ENCODE measurements around the gene TGFBR3.

TGFBR3 gene

DNA sequence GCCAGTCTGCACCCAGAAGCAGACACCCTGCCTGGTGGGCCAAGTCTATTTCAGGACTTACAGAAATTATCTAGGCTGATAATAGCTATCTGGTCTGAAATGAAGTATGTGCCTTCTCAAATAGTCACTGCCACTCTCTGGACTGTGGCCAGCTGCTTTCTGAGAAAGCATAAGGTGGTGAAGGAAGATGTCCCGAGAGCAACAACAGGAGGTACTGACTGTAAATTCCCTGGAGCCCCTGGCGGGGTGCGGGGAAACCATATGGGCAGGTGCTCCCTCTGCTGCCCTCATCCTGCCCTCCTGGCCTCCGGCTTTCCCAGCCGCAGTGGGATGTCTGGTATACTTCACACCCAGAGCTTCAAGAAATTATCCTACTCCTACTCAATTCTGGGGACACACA lies 86.8 kb downstream of the TGFBR3 start:
- DNase-seq (ENCODE audit: low read depth), result no peak

- no peak for DNase-seq (ENCODE audit: low read depth)
Measured at GRCh38 chr1:91798740-91799139, 87.2 kb downstream of the TGFBR3 start.

DNA sequence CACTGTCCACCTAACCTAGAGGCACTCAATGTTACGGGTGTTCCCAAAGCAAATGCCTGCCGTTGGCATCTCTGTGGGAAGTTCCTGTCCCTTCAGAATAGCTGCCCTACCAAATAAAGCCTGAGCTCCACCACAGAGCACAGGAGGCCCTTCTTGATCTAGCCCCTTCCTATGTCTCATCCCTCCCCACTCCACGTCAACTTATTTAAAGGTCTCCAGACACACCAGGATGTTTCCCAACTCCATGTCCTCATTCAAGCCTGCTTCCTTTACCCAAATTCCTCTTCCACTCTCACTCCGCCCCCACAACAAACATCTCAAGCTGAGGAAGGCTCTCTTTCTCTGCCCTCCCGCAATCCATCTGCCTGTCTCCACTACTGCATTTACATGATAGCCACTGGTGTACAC lies 87.7 kb downstream of the TGFBR3 start:
- no peak for DNase-seq (ENCODE audit: low read depth)

DNA sequence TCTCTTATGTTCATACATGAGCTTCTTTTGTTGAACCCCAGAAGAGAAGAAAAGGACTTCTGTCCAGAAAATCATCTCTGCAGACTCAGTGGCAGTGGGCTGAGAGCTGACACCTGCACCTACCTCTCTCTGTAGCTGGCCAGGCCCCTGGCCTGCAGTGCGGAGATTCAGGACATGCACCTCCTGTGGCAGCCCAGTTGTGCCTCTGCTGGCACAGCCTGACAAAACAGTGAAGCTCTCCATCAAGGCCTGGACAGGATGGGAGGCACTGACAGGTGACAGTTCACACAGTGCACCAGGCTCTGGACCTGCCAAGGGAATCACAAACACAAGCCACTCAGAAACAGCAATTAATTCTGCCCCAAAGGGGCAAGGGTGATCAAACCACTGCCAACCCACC lies 88.8 kb downstream of the TGFBR3 start:
- no peak for DNase-seq (ENCODE audit: low read depth)

- no peak for DNase-seq (ENCODE audit: low read depth)
Measured at GRCh38 chr1:91796390-91796654, 89.6 kb downstream of the TGFBR3 start.

GRCh38 chr1:91795591-91796389 lies 90.2 kb downstream of the TGFBR3 start:
- DNase-seq (ENCODE audit: low read depth), result no peak

DNA sequence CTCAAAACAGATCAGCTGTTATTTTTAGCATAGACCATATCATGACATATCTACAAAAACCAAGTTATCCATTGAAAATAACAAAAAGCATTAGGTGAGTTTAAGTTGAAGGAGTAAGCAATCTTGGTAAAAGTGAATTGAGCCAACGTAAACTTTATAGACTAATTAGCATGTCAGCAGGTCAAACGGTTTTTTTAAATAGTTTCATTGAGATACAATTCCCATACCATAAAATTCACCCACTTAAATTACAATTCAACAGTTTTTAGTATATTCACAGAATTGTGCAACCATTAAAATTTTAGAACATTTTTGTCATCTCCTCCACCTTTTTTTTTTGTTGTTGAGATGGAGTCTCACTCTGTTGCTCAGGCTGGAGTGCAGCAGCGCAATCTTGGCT lies 92.1 kb downstream of the TGFBR3 start:
- no peak for DNase-seq (ENCODE audit: low read depth)

DNA sequence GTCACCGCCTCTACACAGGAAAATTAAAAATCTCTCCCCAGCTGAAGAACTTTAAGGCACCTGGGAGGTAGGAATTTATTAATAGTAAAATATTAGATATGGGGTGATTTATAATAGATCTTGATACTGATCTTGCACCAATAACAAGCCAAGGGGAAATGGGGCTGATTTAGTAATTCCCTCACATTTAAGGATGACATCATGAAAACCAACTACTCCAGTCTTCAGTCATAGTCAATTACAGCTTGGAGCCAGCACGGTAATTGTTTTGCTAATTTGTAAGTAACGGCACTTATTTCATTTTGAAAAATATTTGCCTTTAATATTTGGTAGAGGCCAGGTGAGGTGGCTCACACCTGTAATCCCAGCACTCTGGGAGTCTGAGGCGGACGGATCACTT lies 92.8 kb downstream of the TGFBR3 start:
- no peak for DNase-seq (ENCODE audit: low read depth)

- no peak for DNase-seq (ENCODE audit: low read depth)
Measured at GRCh38 chr1:91792489-91793071, 93.4 kb downstream of the TGFBR3 start.

DNA sequence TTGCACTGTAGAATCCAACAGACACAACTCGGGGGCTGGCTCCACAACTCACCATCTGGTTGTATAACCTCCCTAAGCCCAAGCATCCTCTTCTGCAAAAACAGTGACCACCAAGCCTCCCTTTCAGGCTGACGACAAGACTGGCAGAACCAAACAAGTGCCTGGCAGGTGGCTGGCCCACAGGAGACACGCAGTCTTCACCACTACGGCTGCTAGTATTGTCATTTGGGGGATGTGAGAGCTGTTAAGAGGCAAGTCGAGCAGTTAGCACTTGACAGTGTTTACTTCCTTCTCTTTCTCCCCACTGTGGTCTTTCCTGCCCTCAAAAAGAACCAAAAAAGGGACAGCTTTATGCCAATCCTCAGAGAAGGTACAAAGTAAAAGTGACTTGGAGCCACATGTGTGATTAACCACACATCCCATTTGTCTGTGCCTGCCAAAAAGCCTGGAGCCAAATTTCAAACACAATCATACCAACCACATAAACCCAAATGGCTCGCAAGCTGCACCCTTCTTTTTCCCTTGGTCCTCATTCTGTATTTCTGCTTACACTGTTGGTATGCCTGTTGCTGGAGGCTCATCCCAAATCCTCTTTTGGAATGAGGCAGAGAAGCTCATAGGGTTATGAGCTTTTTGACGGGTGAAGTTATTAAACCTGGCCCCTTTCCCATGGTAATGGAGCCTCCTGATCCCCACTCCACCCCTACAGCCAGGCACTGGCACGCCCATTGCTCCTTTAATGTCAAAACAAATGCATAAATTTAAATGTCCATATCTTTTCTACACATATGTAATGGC lies 94.1 kb downstream of the TGFBR3 start:
- no peak for DNase-seq (ENCODE audit: low read depth)

DNA sequence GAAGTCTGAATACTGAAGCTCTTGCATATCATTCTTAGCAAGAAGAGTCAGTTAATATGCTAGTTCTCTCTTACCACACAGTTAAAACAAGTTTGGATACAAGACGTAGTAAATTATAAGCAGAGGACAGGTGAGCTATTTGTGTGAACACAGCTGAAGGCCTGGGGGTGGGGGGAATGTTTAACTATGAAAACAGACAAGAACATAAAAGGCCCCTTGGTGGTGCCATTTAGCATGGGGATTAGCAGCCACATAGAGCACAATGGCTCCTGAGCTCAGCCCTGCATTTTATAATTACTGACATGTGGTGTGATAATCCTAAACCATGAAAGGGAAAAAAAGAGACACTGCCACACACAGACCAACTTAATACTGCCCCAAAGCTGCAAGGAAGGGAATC lies 94.8 kb downstream of the TGFBR3 start:
- DNase-seq (ENCODE audit: low read depth), result no peak

GRCh38 chr1:91790392-91790791 lies 95.6 kb downstream of the TGFBR3 start:
- DNase-seq (ENCODE audit: low read depth), result no peak

DNA sequence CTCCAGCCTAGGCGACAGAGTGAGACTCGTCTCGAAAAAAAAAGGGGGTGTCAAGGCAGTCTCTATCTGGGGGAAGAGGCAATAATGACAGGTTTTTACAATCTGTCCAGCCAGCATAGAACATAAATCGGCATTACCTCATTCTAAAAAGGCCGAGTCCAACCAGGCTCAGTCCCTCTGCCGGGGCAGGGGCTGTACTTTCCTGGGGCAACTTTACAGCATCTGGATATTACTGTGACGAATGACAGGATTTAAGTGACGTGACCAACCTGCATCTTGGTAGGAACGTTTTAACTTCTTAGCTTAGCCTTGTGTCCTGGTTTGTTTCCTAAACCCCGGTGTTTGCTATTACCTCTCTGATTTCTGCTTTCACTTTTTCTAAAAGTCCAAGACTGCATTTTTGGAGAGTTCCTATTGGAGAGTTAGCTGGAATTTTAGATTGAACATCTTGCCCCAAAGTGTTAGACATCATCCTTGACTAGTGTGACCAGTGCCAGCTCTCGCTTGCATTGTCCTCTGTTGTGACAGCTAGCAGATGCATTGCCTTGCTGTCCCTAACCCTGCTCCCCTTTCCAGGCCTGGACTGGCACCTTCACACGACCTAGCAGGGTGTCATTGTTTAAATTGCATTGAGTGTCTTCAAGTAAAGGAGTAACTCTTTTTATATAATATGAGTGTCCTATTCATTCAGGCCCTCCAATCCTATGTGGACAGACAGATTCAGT lies 96.5 kb downstream of the TGFBR3 start:
- no peak for DNase-seq (ENCODE audit: low read depth)

DNA sequence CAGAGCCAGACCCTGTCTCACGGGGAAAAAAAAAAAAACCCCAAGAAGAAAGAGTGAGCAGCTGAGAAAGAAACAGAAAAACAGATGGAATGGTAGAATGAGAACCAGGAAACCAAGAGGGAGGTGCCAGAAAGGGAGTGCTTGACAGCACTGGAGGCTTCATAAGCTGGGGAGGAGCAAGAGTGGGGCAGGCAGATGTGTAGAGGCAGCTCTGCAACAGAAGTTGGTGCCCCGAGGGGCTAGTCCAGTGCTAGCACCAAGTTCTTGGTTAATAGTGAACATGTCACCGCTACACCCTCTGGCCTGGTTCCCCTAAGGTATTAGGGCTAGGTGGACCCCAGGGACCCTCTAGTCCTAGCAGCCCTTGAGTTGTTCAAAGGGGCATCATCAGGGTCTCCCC lies 98.0 kb downstream of the TGFBR3 start:
- no peak for DNase-seq (ENCODE audit: low read depth)

- no peak for DNase-seq (ENCODE audit: low read depth)
Measured at GRCh38 chr1:91784616-91785015, 101.3 kb downstream of the TGFBR3 start.

DNA sequence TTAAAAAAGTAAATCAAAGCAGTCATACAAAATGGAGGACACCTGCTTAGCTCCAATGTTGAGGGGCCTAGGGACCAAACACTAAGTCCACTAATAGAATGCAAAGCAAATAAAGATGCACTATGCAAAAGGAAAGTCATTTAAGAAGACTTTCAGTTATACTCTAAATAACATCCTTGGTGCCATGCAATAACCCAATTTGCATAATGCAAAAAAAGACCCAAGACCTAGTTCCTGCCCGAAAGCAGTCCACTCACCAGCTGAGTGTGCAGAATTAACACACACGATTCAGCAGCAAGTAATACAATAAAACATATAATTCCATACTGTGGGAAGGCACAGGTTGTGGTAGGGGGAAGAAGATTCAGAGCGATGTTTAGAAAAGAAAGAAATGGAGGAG lies 101.8 kb downstream of the TGFBR3 start:
- no peak for DNase-seq (ENCODE audit: low read depth)

- DNase-seq (ENCODE audit: low read depth), result no peak
Measured at GRCh38 chr1:91783423-91784170, 102.4 kb downstream of the TGFBR3 start.

GRCh38 chr1:91781901-91782622 lies 103.9 kb downstream of the TGFBR3 start:
- DNase-seq (ENCODE audit: low read depth), result no peak

GRCh38 chr1:91781371-91781825 lies 104.6 kb downstream of the TGFBR3 start:
- DNase-seq (ENCODE audit: low read depth), result no peak

- DNase-seq (ENCODE audit: low read depth), result no peak
Measured at GRCh38 chr1:91779548-91780021, 106.4 kb downstream of the TGFBR3 start.

DNA sequence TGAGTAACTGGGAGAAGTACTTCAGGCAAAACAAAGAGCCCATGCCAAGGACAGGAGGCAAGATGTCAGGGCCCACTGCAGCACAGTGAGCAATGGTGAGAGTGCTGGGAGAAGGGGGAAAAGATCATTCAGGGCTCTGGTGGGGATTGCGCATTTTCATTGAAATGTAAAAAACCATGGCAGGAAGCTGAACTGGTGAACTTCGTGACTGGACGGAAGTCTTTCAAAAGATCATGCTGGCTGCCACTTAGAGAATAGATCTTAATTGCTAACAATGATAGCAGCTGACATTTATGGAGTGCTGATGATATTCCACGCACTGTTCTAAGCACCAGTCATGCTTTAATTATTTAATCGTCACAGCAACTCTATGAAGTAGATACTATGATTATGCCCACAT lies 107.0 kb downstream of the TGFBR3 start:
- no peak for DNase-seq (ENCODE audit: low read depth)

Measured in activated T-helper 9 cell treated with anti-CD3 and anti-CD28 coated beads, Interleukin-2, amount 50 U/mL, for 16 hours (primary cell).